Sigmoid colon (tissue), 4 donors: ENCODE measurements around the gene MPPED1.

Source experiments
- EP300 ChIP-seq, 4 donors: sonication (generic); formaldehyde crosslinking; IDR thresholded peaks; one replicate each; pipeline ENCODE4 v1.6.1; 2017; ENCODE audit warnings: antibody characterized with exemption in 4 of 4
- POLR2A ChIP-seq, 2 donors: fragments of 450-650 bp; IDR thresholded peaks; one replicate each; pipeline ENCODE4 v1.6.1; 2016; ENCODE audit warnings: antibody characterized with exemption in 2 of 2, mild to moderate bottlenecking in 2 of 2, moderate library complexity in 2 of 2
- TF ChIP-seq, protein P1 (sequence below), 4 experiments: fragments of 450-650 bp in 3 of 4; fragments of 200-600 bp in 1 of 4; IDR thresholded peaks; one replicate each; pipeline ENCODE4 v1.5.1; 2016 to 2019; ENCODE audit warnings: antibody characterized with exemption in 4 of 4, mild to moderate bottlenecking in 3 of 4, moderate library complexity in 2 of 4

DNA sequence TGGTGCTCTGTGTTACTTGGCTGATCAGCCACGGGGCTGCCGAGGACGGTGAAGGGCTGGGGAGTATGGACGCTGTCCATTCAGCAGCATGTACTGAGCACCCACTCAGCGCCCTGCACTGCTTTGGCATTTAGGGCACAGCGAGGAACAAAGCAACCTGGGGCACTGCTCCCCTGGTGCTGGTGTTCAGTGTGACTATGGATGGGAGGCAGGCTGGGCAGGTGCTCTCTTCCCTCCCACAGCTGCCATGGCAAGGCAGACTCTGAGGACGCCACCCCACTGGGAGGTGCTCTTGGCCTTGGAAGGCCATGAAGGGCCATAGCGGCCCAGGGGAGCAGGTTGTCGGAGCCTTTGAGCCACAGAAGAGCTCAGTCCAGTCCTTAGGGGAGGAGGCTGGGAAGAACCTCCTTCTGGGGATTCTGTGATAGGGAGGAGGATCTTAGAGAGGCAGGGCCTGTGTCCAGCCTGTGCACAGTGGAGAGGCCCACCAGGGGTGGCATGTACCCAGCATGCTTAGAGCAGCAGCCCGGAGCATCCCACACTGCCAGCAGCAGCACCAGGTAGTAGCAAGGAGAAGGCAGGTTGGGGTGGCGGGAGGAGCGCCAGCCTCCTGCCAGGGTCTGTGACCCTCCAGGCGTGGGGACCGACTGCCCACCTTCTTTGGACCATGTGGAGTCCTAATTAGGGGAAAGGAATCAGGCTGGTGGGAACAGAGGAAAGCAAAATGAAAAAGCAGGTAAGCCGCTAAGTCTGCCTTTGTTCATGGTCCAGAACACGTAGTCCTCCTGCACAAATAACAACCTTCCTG, 141.8 kb downstream of the MPPED1 start:
- TF ChIP-seq EP300 (IDR thresholded peaks at IDR 0.05) (no peak), POLR2A (IDR thresholded peaks at IDR 0.05) (no peak)
- TF ChIP-seq, protein P1, sequence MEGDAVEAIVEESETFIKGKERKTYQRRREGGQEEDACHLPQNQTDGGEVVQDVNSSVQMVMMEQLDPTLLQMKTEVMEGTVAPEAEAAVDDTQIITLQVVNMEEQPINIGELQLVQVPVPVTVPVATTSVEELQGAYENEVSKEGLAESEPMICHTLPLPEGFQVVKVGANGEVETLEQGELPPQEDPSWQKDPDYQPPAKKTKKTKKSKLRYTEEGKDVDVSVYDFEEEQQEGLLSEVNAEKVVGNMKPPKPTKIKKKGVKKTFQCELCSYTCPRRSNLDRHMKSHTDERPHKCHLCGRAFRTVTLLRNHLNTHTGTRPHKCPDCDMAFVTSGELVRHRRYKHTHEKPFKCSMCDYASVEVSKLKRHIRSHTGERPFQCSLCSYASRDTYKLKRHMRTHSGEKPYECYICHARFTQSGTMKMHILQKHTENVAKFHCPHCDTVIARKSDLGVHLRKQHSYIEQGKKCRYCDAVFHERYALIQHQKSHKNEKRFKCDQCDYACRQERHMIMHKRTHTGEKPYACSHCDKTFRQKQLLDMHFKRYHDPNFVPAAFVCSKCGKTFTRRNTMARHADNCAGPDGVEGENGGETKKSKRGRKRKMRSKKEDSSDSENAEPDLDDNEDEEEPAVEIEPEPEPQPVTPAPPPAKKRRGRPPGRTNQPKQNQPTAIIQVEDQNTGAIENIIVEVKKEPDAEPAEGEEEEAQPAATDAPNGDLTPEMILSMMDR (IDR thresholded peaks at IDR 0.05): no peak
